GM13977 (cell line): ENCODE results near the gene MOB3B.

Source experiments
- DNase-seq: peaks from one replicate; pipeline ENCODE4 v3.0.0; 2012; ENCODE audit warnings: low spot score
- in situ Hi-C: fragments of 300-500 bp; cut with MboI; formaldehyde crosslinking; loops from one replicate; pipeline ENCODE4 v1.12.0; 2022; ENCODE audit warnings: low sequenced_read_pairs, low pct_unique_long_range_greater_than_20kb, mixed read lengths, inconsistent platforms; ENCODE audit not compliant: unreplicated experiment
- TF ChIP-seq, protein P1 (sequence below): IDR thresholded peaks from 2 replicates; pipeline ENCODE4 v1.5.1; 2012; ENCODE audit warnings: mild to moderate bottlenecking, control low read depth; ENCODE audit not compliant: insufficient read depth; ENCODE audit errors: extremely low read depth, missing control alignments

The MOB3B gene

DNA sequence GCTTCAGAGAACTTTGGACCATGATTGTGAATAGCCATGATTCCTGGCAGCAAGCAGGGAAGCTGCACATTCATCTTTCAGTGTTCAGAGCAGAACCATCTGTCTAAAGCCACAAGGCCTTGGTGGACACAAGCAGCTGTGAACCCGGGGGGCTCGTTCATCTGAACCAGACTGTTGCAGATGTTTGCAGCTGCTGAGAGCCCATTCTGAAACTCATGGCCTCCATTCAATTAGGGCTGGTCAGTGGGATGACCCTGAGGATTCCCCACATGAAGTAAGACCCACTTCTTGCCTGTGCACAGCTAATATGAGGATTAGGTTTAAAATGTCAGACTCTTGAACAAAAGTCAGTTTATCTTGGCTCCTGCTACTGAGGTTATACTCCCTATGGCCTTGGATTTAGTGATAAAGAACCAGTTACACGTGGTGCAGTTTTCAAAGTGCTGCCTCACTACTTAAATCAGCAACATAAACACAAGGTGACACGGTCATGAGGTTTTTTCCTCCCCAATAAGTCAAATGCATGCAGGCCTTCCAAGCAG, 115.3 kb downstream of the MOB3B start:
- TF ChIP-seq, protein P1, sequence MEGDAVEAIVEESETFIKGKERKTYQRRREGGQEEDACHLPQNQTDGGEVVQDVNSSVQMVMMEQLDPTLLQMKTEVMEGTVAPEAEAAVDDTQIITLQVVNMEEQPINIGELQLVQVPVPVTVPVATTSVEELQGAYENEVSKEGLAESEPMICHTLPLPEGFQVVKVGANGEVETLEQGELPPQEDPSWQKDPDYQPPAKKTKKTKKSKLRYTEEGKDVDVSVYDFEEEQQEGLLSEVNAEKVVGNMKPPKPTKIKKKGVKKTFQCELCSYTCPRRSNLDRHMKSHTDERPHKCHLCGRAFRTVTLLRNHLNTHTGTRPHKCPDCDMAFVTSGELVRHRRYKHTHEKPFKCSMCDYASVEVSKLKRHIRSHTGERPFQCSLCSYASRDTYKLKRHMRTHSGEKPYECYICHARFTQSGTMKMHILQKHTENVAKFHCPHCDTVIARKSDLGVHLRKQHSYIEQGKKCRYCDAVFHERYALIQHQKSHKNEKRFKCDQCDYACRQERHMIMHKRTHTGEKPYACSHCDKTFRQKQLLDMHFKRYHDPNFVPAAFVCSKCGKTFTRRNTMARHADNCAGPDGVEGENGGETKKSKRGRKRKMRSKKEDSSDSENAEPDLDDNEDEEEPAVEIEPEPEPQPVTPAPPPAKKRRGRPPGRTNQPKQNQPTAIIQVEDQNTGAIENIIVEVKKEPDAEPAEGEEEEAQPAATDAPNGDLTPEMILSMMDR: no peak
- in situ Hi-C loops: no loop called here
- no peak for DNase-seq

DNA sequence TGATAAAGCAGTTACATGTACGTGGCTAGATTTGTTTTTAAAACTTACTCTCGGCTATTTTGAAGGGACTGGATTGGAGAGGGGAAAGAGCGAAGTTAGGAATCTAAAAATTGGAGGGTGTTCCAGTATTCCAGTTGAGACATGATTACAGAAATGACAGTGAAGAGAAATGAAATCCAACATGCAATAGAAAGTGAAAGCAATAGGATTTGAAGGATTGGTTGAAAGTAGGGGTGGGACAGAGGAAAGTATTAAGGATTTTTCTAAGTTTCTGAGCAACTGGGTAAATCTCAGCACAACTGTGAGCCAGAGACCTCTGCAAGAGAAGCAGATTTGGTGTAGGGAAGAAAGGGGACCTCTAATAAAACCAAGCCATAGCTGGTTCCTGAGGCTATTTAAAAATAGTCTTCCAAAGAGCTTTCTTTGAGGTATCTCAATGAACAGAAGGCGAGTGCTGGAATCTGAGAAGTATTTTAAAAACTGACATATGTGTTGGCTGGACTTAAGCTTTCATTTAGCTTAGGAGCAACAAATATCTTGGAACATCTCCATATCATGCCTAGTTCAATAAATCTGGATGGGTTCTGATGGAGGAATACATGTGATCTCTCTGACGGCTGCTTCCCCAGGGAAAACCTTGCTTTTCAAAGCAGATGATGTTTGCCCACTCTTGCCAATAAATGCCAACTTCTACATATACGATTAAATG, 115.9 kb downstream of the MOB3B start:
- in situ Hi-C loops: no loop called here
- DNase-seq: no peak

DNA sequence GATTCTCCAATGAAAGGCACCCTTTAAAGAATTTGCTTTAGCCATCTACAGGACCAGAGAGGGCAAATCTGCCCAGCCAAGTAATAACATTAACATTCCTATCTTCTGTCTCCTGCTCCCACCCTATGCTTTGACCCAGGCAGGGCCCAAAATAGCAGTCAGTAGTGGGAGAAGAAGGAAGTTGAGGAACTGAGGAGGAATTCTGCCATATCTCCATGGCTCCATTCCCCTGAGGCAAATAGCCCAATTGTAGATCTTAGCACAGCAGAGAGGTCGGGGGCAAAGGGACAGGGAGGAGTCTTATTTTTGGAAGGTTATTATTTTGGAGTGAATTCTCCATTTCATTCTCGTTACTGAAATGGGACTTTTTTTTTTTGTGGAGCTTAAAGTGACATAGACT, 116.7 kb downstream of the MOB3B start:
- in situ Hi-C loops: no loop called here
- DNase-seq: no peak
- TF ChIP-seq, protein P1: no peak

More for the DNA sequence above, 115.9 kb downstream of the MOB3B start:
- TF ChIP-seq, protein P1: no peak

DNA sequence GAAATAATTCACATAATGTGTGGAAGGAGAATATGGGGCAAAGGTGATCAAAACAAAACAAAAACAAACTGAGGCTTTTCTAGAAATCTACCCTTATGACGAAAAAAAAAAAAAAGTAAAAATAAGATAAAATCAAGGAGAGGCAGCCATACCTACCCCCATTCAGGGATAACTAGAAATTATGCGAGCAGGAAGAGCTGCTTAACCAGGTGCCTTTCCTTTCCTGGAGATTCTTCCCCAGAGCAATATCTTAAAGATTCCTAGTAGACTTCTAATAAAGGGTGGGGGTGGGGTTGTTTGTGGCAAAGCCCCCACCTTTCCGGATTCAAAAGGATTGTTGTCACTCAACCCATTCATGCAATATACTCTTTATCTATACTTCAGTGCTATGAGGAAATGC, 117.5 kb downstream of the MOB3B start:
- DNase-seq: no peak

DNA sequence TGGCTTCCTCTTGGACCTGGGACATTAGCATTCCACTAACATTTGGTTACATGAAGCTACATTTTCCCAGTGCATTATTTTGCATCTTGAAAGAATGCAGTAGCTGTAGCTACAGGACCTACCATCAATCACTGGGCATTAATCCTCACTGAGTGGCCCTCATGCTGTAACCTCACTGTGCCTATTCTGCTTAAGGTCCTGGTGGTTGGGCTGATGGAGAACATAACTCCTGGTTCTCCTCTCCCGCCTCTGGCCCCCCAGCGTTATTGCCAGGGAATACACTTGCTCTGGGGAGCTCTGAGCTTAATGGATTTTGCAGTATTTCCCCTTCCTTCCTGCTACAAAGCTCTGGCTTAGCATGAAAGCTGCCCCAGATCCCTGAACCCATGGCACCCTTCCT, 121.1 kb downstream of the MOB3B start:
- DNase-seq: no peak
- in situ Hi-C loops: no loop called here
- TF ChIP-seq, protein P1: no peak

More for the DNA sequence above, 117.5 kb downstream of the MOB3B start:
- in situ Hi-C loops: no loop called here
- TF ChIP-seq, protein P1: no peak

- TF ChIP-seq, protein P1: no peak
- no peak for DNase-seq
- in situ Hi-C loops: no loop called here
Observed at GRCh38 chr9:27408001-27408400, 121.6 kb downstream of the MOB3B start.
